ENCODE measurements around the gene ORC1.
"Not testable (repeated sequence)": the region's sequence is repeated elsewhere in the genome, so short reads cannot be mapped to it uniquely, and the experiment has no call there.

ORC1 gene

DNA sequence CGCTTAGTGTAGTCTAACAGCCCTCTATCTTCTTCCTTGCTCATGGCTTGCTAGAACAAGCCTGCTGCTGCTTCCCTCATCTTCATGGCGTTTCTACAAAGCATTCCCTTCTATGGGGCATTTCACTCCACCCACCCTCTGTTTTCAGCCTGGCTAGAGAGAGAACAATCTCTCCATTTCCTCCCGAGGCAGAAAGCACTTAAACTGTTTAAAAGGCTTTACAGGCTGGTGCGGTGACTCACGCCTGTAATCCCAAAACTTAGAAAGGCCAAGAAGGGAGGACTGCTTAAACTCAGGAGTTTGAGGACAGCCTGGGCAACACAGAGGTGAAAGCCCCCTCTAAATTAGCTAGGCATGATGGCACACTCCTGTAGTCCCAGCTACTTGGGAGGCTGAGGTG, 17.8 kb downstream of the ORC1 start:
- no peaks in the 10 kb centered on the region for H3K4me1 ChIP-seq (ENCODE audit: low read length)
- no peaks in the 10 kb centered on the region for H4K20me1 ChIP-seq (ENCODE audit: insufficient read depth, low read length)
- H3K79me2 ChIP-seq (ENCODE audit: low read length): no peaks in the 10 kb centered on the region
- no peak overlapping the region for H2AFZ ChIP-seq (ENCODE audit: low read length)
- no peaks in the 10 kb centered on the region for H3K9me3 ChIP-seq (replicated peaks; ENCODE audit: insufficient read depth, low read length)
- no peak overlapping the region for H3K9ac ChIP-seq (ENCODE audit: low read length)
- no peak overlapping the region for H3K4me3 ChIP-seq (ENCODE audit: low read length)
- H3K27me3 ChIP-seq (replicated peaks; ENCODE audit: insufficient read depth, low read length): no peaks in the 10 kb centered on the region
- DNase-seq: no peak
- no peak overlapping the region for H3K4me2 ChIP-seq (ENCODE audit: low read depth, low read length)
- peaks cover 16% of the 10 kb centered on the region; the same call in 1 of the 2 replicates for H3K36me3 ChIP-seq (replicated peaks; ENCODE audit: insufficient read depth, low read length)
- no peaks in the 10 kb centered on the region for H3K9me2 ChIP-seq (replicated peaks; ENCODE audit: insufficient read depth, low read length)
- no peak overlapping the region for H3K27ac ChIP-seq (ENCODE audit: low read length)
- TF ChIP-seq EZH2 (optimal IDR thresholded peaks at IDR 0.05; ENCODE audit: low read depth, low read length): no peak
- TF ChIP-seq, protein P1, sequence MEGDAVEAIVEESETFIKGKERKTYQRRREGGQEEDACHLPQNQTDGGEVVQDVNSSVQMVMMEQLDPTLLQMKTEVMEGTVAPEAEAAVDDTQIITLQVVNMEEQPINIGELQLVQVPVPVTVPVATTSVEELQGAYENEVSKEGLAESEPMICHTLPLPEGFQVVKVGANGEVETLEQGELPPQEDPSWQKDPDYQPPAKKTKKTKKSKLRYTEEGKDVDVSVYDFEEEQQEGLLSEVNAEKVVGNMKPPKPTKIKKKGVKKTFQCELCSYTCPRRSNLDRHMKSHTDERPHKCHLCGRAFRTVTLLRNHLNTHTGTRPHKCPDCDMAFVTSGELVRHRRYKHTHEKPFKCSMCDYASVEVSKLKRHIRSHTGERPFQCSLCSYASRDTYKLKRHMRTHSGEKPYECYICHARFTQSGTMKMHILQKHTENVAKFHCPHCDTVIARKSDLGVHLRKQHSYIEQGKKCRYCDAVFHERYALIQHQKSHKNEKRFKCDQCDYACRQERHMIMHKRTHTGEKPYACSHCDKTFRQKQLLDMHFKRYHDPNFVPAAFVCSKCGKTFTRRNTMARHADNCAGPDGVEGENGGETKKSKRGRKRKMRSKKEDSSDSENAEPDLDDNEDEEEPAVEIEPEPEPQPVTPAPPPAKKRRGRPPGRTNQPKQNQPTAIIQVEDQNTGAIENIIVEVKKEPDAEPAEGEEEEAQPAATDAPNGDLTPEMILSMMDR (IDR thresholded peaks at IDR 0.05; ENCODE audit: low read length): no peak
- H3F3A ChIP-seq (ENCODE audit: insufficient read depth, low read length): no peaks in the 10 kb centered on the region

- Histone ChIP-seq H3K27ac (ENCODE audit: low read length) (no peak overlapping the region), H3K9me3 (replicated peaks; ENCODE audit: insufficient read depth, low read length) (no peaks in the 10 kb centered on the region), H3K4me2 (ENCODE audit: low read depth, low read length) (no peak overlapping the region), H3K79me2 (ENCODE audit: low read length) (no peaks in the 10 kb centered on the region), H3F3A (ENCODE audit: insufficient read depth, low read length) (no peaks in the 10 kb centered on the region), H3K36me3 (replicated peaks; ENCODE audit: insufficient read depth, low read length) (peaks cover 18% of the 10 kb centered on the region; the same call in 1 of the 2 replicates), H3K27me3 (replicated peaks; ENCODE audit: insufficient read depth, low read length) (no peaks in the 10 kb centered on the region), H2AFZ (ENCODE audit: low read length) (no peak overlapping the region), H3K4me1 (ENCODE audit: low read length) (no peaks in the 10 kb centered on the region), H3K9me2 (replicated peaks; ENCODE audit: insufficient read depth, low read length) (no peaks in the 10 kb centered on the region), H3K4me3 (ENCODE audit: low read length) (no peak overlapping the region), H4K20me1 (ENCODE audit: insufficient read depth, low read length) (no peaks in the 10 kb centered on the region), H3K9ac (ENCODE audit: low read length) (no peak overlapping the region)
- no peak for TF ChIP-seq EZH2 (optimal IDR thresholded peaks at IDR 0.05; ENCODE audit: low read depth, low read length)
- TF ChIP-seq EZH2phosphoT487 (IDR thresholded peaks at IDR 0.05; ENCODE audit: low read length): no peak
- TF ChIP-seq, protein P1 (IDR thresholded peaks at IDR 0.05; ENCODE audit: low read length): no peak
- DNase-seq: no peak
Observed at GRCh38 chr1:52385376-52385775, 18.8 kb downstream of the ORC1 start.

DNA sequence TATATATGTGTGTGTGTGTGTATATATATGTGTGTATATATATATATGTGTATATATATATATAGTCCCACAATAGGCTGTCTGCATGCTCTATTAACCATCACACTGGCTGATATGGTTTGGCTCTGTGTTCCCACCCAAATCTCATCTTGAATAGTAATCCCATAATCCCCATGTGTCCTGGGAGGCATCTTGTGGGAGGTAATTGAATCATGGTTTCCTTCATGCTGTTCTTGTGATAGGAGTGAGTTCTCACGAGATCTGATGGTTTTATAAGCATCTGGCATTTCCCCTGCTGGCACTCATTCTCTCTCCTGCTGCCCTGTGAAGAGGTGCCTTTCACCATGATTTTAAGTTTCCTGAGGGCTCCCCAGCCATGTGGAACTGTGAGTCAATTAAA, 34.4 kb downstream of the ORC1 start:
- peaks cover 10% of the 10 kb centered on the region for H3K79me2 ChIP-seq (ENCODE audit: low read length)
- H3K4me2 ChIP-seq (ENCODE audit: low read depth, low read length); H3K4me3 ChIP-seq (ENCODE audit: low read length); H4K20me1 ChIP-seq (ENCODE audit: insufficient read depth, low read length); H3K9me2 ChIP-seq (replicated peaks; ENCODE audit: insufficient read depth, low read length); H3K9me3 ChIP-seq (replicated peaks; ENCODE audit: insufficient read depth, low read length); H3F3A ChIP-seq (ENCODE audit: insufficient read depth, low read length); H3K27me3 ChIP-seq (replicated peaks; ENCODE audit: insufficient read depth, low read length); H3K9ac ChIP-seq (ENCODE audit: low read length); H2AFZ ChIP-seq (ENCODE audit: low read length); H3K27ac ChIP-seq (ENCODE audit: low read length); H3K36me3 ChIP-seq (replicated peaks; ENCODE audit: insufficient read depth, low read length); DNase-seq; H3K4me1 ChIP-seq (ENCODE audit: low read length): not testable (repeated sequence)

GRCh38 chr1:52368383-52369172, 35.6 kb downstream of the ORC1 start:
- Histone ChIP-seq H3K36me3 (replicated peaks; ENCODE audit: insufficient read depth, low read length) (no peaks in the 10 kb centered on the region; the same call in 1 of the 2 replicates), H3K27me3 (replicated peaks; ENCODE audit: insufficient read depth, low read length) (no peaks in the 10 kb centered on the region), H3K4me3 (ENCODE audit: low read length) (peak overlapping the region; percentile 63), H3K4me1 (ENCODE audit: low read length) (peaks cover 8% of the 10 kb centered on the region), H3K4me2 (ENCODE audit: low read depth, low read length) (peak overlapping the region; percentile 84), H3K9me2 (replicated peaks; ENCODE audit: insufficient read depth, low read length) (no peaks in the 10 kb centered on the region), H3K9ac (ENCODE audit: low read length) (peak overlapping the region; percentile 49; the same call in 1 of the 2 replicates), H4K20me1 (ENCODE audit: insufficient read depth, low read length) (no peaks in the 10 kb centered on the region), H3K27ac (ENCODE audit: low read length) (no peak overlapping the region), H3K9me3 (replicated peaks; ENCODE audit: insufficient read depth, low read length) (no peaks in the 10 kb centered on the region), H2AFZ (ENCODE audit: low read length) (peak overlapping the region; percentile 94), H3F3A (ENCODE audit: insufficient read depth, low read length) (peaks cover 10% of the 10 kb centered on the region), H3K79me2 (ENCODE audit: low read length) (peaks cover 21% of the 10 kb centered on the region)
- DNase-seq: peak; percentile 81
- TF ChIP-seq, protein P1 (IDR thresholded peaks at IDR 0.05; ENCODE audit: low read length): peak; percentile 33; the same call in 1 of the 2 replicates
- no peak for TF ChIP-seq EZH2 (optimal IDR thresholded peaks at IDR 0.05; ENCODE audit: low read depth, low read length)

Measured in MM.1S (cell line).